Measurements from ENCODE around the gene SUSD3. TPM values are rescaled to one million over a fixed set of nuclear protein-coding genes. Genes with fewer than 3 reads are reported as not detected.

The SUSD3 gene
- polyA plus RNA-seq, 6 donors from 2014 or later: 35.3 to 70.1 (median 52.5) TPM

DNA sequence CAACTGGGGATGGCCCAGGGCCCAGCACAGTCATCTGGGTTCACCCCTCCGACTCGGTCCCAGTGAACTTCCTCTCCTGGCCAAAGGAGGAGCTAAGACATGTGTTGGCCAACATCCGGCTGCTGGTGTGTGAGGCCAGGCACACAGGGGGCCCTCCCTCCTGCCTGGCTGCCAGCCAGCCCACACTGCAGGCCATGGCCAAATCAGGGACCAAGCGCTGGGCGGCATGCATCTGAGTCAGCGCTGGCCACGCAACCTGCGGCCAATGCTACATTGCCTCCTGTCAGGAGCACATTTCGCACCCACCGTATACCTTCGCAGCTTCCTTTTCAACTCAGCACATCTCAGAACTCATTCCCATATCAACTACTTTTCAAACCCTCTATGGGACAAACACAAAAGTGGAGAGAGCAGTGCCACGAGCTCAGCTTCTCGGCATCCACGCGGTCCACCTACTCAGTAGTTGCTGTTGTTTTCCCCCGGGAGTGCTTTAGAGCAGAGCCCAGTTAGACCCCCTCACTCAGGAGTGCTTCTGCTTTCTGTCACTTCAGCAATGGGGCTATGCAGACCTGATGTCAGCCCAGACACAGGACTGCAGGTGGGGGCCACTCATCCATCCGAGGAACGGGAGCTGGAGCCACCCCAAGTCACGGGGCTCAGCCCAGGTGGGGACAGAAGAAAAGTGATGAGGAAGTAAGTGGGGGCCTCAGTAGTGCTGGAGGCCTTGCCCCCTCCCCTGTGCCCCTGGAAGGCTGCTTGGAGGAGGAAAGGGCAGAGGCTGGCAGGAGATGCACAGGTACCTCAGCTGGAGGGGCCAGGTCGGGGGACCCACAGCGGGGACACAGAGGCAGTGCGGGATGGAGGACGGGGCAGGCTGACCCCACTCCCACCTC is 61.7 kb downstream of the SUSD3 start:
- H3K27ac Mint-ChIP-seq: peak overlapping the region; percentile 84 to 98 (median 95)
- no peaks in the 10 kb centered on the region for H3K36me3 Mint-ChIP-seq
- ATAC-seq (ENCODE audit: low read depth in 2 of 2) (peak; percentile 80 to 86), DNase-seq (peak; percentile 66)
- no peaks in the 10 kb centered on the region for H3K9me3 Mint-ChIP-seq
- no peaks in the 10 kb centered on the region for H3K27me3 Mint-ChIP-seq
- peak overlapping the region; percentile 17 to 88 (median 80) for H3K4me3 Mint-ChIP-seq
- H3K4me1 Mint-ChIP-seq: peaks cover 18 to 24% (median 23%) of the 10 kb centered on the region in 3 donors

DNA sequence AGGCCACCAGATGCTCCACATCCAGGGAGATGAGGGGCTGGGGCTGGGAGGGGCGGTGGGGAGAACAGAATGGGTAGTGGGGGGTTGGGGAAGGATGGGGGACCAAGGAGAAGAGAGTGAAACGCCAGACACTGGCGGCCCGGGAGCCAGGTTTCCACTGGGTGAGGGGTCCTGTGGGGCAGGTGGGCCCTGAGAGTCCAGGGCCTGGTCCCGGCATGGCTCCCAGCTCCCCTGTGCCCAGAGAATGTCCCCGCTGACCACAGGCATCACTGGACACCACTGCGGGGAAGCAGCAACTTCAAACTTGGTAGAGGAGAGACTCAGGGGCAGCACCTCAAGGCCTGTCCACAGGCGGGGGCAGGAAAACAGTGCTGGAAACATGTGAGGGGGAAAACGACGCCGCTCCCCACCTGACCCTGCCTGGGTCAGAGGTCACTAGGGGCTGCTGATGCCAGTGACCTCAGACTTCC is 62.4 kb downstream of the SUSD3 start:
- ATAC-seq (ENCODE audit: low read depth in 2 of 2): no peak
- no peak for DNase-seq
- H3K4me3 Mint-ChIP-seq: peak overlapping the region in 1 of 8 donors; percentile 66
- no peaks in the 10 kb centered on the region for H3K36me3 Mint-ChIP-seq
- peak overlapping the region in 2 of 6 donors; percentile 69 to 84 for H3K27ac Mint-ChIP-seq
- H3K9me3 Mint-ChIP-seq: no peaks in the 10 kb centered on the region
- peaks cover 19 to 25% (median 23%) of the 10 kb centered on the region in 3 donors for H3K4me1 Mint-ChIP-seq
- H3K27me3 Mint-ChIP-seq: no peaks in the 10 kb centered on the region

DNA sequence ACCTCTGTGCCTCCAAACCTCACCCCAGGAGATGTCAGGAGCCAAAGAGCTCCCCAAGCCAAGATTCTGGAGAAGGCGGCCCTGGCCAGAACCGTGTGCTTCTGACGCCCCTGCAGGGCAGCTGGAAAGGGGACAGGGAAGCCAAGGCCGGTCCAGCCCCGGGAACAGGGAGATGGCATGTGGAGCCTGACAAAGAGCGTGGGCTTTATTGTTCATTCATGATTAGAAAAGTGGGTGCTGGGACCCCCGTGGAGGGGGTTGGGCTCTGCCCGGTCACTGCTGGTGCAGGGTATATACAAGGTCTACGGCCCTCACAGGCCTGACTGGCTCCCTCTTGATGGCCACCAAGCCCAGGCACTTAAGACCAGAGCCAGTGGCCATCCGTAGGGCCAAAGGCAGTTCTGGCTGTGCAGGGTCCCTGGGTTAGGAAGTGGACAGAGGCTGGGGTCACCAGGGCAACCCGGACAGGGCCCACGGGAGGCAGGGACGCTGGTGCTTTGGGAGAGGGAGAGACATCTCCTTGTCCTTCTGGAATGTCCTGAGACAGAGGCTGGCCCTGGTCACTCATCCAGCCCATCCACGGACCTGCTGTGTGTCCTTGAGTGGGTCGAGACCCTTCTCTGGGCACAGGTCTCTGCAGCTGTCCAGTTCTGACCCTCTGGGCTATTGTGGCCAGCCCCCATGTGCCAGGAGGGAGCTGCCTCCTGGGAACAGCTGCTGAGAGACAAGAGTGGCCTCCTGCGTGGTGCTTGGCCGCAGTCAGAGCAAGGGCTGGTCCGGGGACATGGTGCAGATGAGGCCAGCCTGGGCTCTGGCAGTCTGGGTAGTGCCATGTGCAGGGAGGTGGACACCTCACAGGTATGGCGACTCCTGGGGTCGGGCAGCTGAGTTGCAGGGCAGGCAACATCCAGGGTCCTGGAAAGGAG is 63.1 kb downstream of the SUSD3 start:
- no peaks in the 10 kb centered on the region for H3K36me3 Mint-ChIP-seq
- DNase-seq (no peak), ATAC-seq (ENCODE audit: low read depth in 2 of 2) (no peak)
- peak overlapping the region in 2 of 6 donors; percentile 84 to 91 for H3K27ac Mint-ChIP-seq
- H3K9me3 Mint-ChIP-seq: no peaks in the 10 kb centered on the region
- peaks cover 20 to 32% (median 25%) of the 10 kb centered on the region in 3 donors for H3K4me1 Mint-ChIP-seq
- H3K27me3 Mint-ChIP-seq: no peaks in the 10 kb centered on the region
- H3K4me3 Mint-ChIP-seq: no peak overlapping the region

DNA sequence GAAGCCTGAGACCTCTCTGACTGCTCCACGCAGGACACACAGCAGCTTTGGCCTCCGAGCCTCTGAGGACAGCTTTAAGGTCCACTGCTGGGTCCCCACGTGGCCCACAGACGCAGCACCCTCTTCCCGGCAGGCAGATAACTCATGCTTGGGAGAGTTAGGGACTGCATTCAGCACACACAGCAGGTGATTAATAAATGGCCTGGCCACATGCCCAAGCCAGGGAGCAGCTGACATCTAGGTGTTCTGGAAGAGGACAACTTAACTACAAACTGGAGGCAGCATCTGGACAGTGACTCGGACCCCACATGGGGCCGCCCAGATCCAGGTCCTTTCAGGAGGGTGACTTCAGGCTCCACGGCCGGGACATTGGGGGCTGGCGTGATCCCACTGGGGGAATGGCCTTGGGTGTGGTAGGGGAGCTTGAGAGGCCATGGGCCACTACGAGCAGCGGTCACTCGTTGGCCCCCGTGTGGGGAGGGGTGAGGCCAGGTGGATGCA is 64.3 kb downstream of the SUSD3 start:
- no peak for ATAC-seq (ENCODE audit: low read depth in 2 of 2)
- DNase-seq: no peak
- Mint-ChIP-seq H3K4me1 (peaks cover 32 to 43% (median 37%) of the 10 kb centered on the region in 3 donors), H3K27ac (peak overlapping the region in 2 of 6 donors; percentile 5 to 84), H3K36me3 (no peaks in the 10 kb centered on the region), H3K9me3 (no peaks in the 10 kb centered on the region), H3K27me3 (no peaks in the 10 kb centered on the region), H3K4me3 (no peak overlapping the region)

DNA sequence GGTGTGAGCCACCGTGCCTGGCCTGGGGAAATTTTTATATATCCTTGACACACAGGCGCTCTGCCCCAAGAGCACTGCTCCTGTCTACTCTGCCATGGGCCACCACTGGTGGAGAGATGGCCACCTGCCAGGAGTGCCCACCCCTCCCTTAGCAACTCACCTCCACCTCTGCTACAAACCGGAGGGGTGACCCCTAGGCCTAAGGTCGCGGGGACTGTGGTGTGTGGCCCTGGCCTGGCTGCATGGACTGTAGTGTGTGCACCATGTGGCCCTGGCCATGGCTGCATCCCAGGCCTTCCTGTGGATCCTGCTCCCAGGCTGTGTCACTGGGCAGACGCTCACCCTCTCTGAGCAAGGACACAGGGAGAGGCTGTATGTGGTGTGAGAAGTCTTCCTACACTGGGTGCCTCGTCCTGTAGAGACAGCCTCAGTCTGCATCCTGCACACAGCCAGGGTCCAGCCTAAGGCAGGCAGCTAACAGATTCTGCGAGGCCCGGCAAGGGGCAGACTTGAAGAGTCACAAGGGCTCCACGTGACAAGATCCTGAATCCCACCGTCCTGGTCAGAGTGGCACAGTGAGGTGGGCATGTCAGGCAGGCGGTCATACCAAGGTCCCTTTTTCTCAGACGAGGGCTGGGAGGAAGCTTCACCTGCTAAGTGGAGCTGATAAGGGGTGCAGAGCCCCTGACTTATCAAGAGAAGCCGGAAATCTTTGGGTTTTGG is 65.2 kb downstream of the SUSD3 start:
- Mint-ChIP-seq H3K9me3 (no peaks in the 10 kb centered on the region), H3K4me3 (no peak overlapping the region), H3K4me1 (peaks cover 36 to 46% (median 41%) of the 10 kb centered on the region in 3 donors), H3K27ac (no peak overlapping the region), H3K27me3 (no peaks in the 10 kb centered on the region), H3K36me3 (no peaks in the 10 kb centered on the region)
- DNase-seq (no peak), ATAC-seq (ENCODE audit: low read depth in 2 of 2) (no peak)

DNA sequence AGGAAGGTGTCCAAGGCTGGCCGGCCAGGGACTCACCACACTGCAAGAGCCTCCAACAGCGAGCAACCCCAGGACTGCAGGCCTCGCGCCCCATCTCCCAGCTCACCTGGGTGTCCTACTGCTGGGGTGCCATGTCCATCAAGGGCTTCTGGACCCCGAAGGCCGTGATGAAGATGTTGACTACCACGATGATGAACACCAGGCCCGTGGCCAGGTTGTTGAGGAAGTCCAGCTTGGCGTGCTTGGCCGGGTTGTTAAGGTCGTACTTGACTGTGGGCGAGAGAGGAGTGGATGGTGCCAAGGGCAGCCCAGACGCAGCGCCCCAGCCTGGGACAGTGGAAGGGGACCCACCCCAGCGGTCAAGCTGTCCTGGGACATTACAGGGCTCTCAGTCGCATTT is 66.3 kb downstream of the SUSD3 start:
- Mint-ChIP-seq H3K9me3 (no peaks in the 10 kb centered on the region), H3K4me1 (peaks cover 26 to 41% (median 33%) of the 10 kb centered on the region in 3 donors), H3K27ac (no peak overlapping the region), H3K4me3 (no peak overlapping the region), H3K27me3 (no peaks in the 10 kb centered on the region), H3K36me3 (no peaks in the 10 kb centered on the region)
- DNase-seq (no peak), ATAC-seq (ENCODE audit: low read depth in 2 of 2) (no peak)

DNA sequence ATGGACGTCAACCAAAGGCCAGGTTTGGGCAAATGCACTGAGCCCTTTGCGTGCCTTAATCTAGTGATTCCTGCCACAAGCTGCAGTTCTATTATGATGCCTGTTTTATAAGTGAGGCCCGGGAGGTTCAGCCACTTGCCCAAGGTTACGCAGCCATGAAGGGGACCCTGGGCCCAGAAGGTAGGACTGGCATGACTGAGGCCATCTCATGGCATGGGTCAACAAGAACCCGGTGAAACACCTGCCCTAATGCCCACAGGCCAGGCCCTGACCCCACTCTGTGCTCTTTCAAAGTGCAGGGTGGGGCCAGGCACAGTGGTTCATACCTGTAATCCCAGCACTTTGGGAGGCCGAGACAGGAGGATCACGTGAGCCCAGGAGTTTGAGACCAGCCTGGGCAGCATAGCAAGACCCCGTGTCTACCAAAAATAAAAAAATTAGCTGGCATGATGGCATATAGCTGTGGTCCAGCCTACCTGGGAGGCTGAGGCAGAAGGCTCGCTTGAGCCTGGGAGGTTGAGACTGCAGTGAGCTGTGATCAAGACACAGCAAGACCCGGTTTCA is 66.9 kb downstream of the SUSD3 start:
- Mint-ChIP-seq H3K27ac (no peak overlapping the region), H3K4me1 (peaks cover 20 to 35% (median 27%) of the 10 kb centered on the region in 3 donors)
- no peak for DNase-seq

DNA sequence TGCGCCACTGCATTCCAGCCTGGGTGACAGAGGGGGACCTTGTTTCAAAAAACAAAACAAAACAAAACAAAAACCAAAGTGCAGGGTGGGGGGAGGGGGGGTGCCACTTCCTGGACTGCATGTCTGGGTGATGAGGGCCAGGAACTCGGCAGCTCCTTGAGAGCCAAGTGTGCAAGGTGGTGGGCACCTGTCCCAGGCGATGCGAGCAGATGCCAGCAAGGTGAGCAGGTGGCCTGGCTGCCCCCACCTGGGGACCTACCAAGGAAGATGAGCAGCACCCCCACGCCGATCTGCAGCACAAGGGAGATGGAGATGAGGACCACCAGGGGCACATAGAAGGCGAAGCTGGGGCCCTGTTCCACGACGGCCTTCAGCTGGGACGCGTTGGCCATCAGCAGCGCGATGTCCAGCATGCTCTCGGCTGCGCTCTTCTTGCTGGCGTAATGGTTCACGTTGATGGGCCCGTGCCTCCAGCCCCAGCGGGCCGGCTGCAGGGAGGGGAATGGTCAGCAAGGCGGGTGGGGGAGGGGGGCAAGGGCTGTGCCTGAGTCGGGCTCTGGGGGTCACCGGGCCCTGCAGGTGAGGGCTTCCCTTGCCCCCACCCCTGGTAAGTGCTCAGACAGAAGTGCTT is 67.8 kb downstream of the SUSD3 start:
- H3K27ac Mint-ChIP-seq: peak overlapping the region in 1 of 6 donors; percentile 62

More for the DNA sequence above, 66.9 kb downstream of the SUSD3 start:
- peak overlapping the region in 1 of 8 donors; percentile 16 for H3K4me3 Mint-ChIP-seq
- no peaks in the 10 kb centered on the region for H3K36me3 Mint-ChIP-seq
- H3K9me3 Mint-ChIP-seq: no peaks in the 10 kb centered on the region
- no peaks in the 10 kb centered on the region for H3K27me3 Mint-ChIP-seq
- ATAC-seq (ENCODE audit: low read depth in 2 of 2): no peak

DNA sequence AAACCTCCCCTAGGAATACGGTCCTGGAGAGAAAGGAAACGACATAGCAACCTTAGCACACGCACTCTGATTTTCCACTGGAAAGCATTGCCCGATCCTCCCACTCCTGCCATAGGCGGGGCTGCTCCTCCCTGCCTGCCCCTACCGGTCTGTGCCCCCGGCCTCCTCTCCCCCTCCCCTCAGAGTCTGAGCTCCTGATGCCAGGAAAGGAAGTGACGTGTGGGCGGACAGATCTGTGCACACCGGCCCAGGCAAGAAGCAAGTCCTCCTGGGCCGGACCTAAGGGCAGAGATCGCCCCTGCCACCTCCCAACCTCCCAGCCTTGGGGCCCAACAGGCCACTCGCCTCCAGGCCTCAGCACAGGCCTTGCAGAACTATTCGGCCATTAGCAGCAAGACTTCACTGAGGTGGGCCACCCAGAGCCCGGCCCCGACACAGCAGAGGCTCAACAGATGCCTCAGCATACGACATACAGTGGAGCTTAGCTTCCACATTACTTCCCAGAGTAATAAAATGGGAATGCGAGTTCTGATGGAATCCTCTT is 68.4 kb downstream of the SUSD3 start:
- Mint-ChIP-seq H3K36me3 (no peaks in the 10 kb centered on the region), H3K27me3 (no peaks in the 10 kb centered on the region), H3K4me3 (no peak overlapping the region), H3K4me1 (peaks cover 19 to 23% (median 23%) of the 10 kb centered on the region in 3 donors), H3K9me3 (no peaks in the 10 kb centered on the region), H3K27ac (peak overlapping the region in 1 of 6 donors; percentile 73)
- ATAC-seq (ENCODE audit: low read depth in 2 of 2) (no peak), DNase-seq (no peak)

More for the DNA sequence above, 67.8 kb downstream of the SUSD3 start:
- H3K9me3 Mint-ChIP-seq: no peaks in the 10 kb centered on the region
- H3K4me1 Mint-ChIP-seq: peaks cover 18 to 26% (median 25%) of the 10 kb centered on the region in 3 donors
- no peaks in the 10 kb centered on the region for H3K27me3 Mint-ChIP-seq
- no peak for DNase-seq
- H3K4me3 Mint-ChIP-seq: no peak overlapping the region
- no peaks in the 10 kb centered on the region for H3K36me3 Mint-ChIP-seq
- ATAC-seq (ENCODE audit: low read depth in 2 of 2): no peak

DNA sequence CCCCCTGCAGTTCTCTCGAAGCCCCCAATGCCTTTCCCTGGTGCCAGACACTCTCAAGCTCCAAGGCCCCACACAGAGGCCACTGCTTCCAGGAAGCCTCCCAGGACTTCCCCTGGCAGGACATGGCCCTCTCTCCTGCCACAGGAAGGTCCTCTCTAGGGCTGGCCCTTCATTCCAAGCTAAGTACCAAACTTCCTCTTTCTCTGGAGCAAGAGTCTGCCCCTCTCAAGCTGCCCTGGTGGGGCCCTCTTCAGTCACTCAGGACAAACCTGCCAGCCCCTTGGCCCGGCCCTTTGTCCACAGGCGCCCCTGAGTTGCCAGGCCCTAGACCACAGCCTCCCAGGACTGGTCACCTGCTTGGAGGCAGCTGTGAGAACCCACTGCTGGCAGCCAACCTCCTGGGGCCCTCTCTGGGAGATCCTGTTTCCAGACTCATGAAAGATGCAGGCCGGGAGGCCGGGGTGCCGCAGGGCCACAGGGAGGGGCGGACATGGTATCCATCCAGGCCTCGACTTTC is 69.0 kb downstream of the SUSD3 start:
- Mint-ChIP-seq H3K36me3 (no peaks in the 10 kb centered on the region), H3K27me3 (peaks cover 0 to 2% (median 0%) of the 10 kb centered on the region in 3 donors), H3K4me1 (peaks cover 20 to 29% (median 23%) of the 10 kb centered on the region in 3 donors), H3K9me3 (no peaks in the 10 kb centered on the region), H3K4me3 (no peak overlapping the region), H3K27ac (peak overlapping the region in 2 of 6 donors; percentile 73 to 75)
- no peak for DNase-seq
- peak; percentile 7 to 29 for ATAC-seq (ENCODE audit: low read depth in 2 of 2)

DNA sequence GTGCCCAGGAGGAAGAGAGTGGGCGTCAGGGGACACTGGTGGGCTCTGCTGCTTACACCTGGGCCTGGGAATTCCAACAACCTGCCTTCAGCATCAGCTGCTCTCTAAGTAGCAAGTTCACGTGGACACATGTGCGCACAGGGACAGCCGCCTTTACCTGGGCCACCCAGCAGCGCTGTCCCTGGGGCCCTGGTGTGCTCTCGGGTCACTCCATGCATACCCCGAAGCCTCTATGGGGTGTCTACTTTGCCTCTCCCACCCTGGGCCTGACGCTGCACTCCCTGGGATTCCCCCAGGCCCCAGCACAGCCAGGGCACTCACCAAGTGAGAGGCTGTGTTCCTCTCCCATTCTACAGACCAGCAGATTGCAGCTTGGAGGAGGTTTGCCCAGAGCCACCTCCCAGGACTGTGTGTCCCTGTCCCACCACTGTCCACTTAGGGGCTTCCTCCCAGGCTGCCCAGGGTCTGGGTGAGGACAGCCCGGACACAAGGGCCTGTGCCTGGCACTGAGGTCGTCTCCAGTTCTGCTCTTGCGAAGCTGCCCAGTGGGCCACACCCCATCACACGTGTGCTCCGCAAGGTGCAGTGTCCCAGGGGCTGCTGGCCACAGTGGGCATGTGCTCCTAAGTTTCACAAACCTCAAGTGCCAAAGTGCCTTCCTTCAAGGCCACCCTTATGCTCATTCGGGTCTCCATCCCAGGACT is 69.7 kb downstream of the SUSD3 start:
- Mint-ChIP-seq H3K4me3 (no peak overlapping the region), H3K27ac (peak overlapping the region in 3 of 6 donors; percentile 0 to 73 (median 24)), H3K36me3 (no peaks in the 10 kb centered on the region), H3K9me3 (no peaks in the 10 kb centered on the region), H3K27me3 (peaks cover 0 to 9% (median 0%) of the 10 kb centered on the region in 3 donors), H3K4me1 (peaks cover 25 to 36% (median 26%) of the 10 kb centered on the region in 3 donors)
- no peak for ATAC-seq (ENCODE audit: low read depth in 2 of 2)
- DNase-seq: no peak
